ENCODE data around the gene ALDH3B2. TPM values are rescaled to one million over a fixed set of nuclear protein-coding genes. Genes with fewer than 3 reads are reported as not detected.

ALDH3B2 gene
- polyA plus RNA-seq, 1 of the 3 experiments (the other 2 are of a cell fraction), result not detected

DNA sequence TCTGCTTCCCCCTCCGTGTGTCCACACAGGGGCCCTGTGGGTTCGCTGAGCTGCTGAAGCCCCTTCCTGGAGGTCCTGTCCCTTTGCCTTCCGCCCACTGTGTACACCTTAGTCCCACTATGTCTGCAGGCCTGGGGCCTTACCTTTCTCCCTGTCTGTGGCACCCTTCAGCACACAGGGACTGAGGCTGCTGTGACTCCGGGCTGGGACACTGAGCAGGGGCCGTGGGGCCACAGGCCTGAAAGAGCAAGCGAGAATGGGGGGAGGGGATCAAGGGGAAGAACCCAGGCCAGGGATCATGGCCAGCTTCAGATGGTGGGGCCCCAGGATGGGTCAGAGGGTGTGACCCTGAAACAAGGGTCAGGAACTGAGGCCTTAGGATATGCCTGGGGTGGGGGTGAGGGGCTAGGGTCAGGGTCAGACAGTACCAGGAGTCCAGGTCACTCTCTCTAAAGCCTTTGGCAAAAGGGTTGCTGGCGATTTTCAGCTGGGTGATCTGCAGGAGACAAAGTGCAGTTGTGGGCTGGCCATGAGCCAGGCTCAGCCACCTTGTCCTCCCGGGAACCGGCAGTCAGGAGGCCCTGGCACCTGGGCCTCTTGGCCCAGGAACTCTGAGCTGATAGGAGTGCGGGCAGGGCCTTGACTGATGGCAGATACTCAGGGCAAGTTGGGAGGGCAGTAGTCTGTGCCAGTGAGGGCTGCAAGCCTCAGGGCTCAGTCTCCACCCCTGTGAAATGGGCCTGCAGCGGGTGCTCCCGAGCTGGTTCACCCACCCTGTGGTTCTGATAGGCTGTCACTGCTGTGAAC is 42.0 kb downstream of the ALDH3B2 start (continued):
- TF ChIP-seq YY1 (IDR thresholded peaks at IDR 0.05; ENCODE audit: low read depth) (no peak), NFIC (IDR thresholded peaks at IDR 0.05; ENCODE audit: borderline replicate concordance) (no peak), TCF12 (IDR thresholded peaks at IDR 0.05) (no peak), POLR2AphosphoS5 (IDR thresholded peaks at IDR 0.05; ENCODE audit: low read depth, low read length) (no peak), RCOR1 (IDR thresholded peaks at IDR 0.05; ENCODE audit: low read length) (no peak), JUND (IDR thresholded peaks at IDR 0.05) (no peak), FOSL2 (IDR thresholded peaks at IDR 0.05; ENCODE audit: borderline replicate concordance, low read depth) (no peak), FOXJ3 (CRISPR knock-in tag; IDR thresholded peaks at IDR 0.05) (no peak), MEF2A (IDR thresholded peaks at IDR 0.05; ENCODE audit: borderline replicate concordance, low read depth) (no peak)
- TF ChIP-seq, protein P1, sequence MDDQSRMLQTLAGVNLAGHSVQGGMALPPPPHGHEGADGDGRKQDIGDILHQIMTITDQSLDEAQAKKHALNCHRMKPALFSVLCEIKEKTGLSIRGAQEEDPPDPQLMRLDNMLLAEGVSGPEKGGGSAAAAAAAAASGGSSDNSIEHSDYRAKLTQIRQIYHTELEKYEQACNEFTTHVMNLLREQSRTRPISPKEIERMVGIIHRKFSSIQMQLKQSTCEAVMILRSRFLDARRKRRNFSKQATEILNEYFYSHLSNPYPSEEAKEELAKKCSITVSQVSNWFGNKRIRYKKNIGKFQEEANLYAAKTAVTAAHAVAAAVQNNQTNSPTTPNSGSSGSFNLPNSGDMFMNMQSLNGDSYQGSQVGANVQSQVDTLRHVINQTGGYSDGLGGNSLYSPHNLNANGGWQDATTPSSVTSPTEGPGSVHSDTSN (IDR thresholded peaks at IDR 0.05), result no peak

DNA sequence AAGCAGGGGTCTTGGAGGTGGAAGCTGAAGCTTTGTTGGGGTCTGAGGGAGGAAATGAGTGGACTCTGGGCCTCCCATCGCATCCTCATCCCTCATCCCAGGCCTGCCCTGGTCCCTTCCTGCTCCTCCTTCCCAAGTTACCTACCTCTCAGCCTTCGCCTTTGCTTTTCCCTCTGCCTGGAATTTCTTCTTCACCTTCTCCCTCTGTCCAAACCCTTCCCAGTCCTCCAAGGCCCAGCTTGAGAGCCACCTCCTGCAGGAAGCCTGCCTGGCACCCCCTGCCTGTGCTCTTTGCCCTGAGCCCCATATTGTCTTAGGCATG is 42.6 kb downstream of the ALDH3B2 start:
- no peak for DNase-seq
- Histone ChIP-seq H3K4me3 (ENCODE audit: low read depth in 2 of 2, low read length in 1 of 2) (no peak overlapping the region), H2AFZ (ENCODE audit: low read depth) (no peak overlapping the region), H3K9me2 (no peaks in the 10 kb centered on the region), H3K9me3 (no peaks in the 10 kb centered on the region), H3F3A (replicated peaks; ENCODE audit: insufficient read depth) (no peaks in the 10 kb centered on the region), H4K20me1 (ENCODE audit: insufficient read depth) (no peaks in the 10 kb centered on the region), H3K36me3 (replicated peaks in 1 of 2; ENCODE audit: control insufficient read depth in 1 of 2, insufficient read depth in 2 of 2, low read length in 1 of 2) (no peaks in the 10 kb centered on the region), H3K4me2 (no peak overlapping the region), H3K27ac (ENCODE audit: low read depth in 2 of 2, low read length in 1 of 2) (no peak overlapping the region), H3K9ac (no peak overlapping the region), H3K79me2 (ENCODE audit: insufficient read depth) (no peaks in the 10 kb centered on the region), H3K27me3 (ENCODE audit: insufficient read depth) (no peaks in the 10 kb centered on the region), H3K4me1 (ENCODE audit: control insufficient read depth in 1 of 2, insufficient read depth in 2 of 2, low read depth in 1 of 2, low read length in 1 of 2) (peaks cover 0 to 13% of the 10 kb centered on the region in 2 experiments; a peak in 1 of 4 replicates)
- no peak for TF ChIP-seq RXRA (IDR thresholded peaks at IDR 0.05; ENCODE audit: borderline replicate concordance, low read depth)
- no peak for TF ChIP-seq ELF1 (IDR thresholded peaks at IDR 0.05)
- TF ChIP-seq, protein P2, sequence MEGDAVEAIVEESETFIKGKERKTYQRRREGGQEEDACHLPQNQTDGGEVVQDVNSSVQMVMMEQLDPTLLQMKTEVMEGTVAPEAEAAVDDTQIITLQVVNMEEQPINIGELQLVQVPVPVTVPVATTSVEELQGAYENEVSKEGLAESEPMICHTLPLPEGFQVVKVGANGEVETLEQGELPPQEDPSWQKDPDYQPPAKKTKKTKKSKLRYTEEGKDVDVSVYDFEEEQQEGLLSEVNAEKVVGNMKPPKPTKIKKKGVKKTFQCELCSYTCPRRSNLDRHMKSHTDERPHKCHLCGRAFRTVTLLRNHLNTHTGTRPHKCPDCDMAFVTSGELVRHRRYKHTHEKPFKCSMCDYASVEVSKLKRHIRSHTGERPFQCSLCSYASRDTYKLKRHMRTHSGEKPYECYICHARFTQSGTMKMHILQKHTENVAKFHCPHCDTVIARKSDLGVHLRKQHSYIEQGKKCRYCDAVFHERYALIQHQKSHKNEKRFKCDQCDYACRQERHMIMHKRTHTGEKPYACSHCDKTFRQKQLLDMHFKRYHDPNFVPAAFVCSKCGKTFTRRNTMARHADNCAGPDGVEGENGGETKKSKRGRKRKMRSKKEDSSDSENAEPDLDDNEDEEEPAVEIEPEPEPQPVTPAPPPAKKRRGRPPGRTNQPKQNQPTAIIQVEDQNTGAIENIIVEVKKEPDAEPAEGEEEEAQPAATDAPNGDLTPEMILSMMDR (IDR thresholded peaks at IDR 0.05), result no peak
- no peak for TF ChIP-seq FOSL2 (IDR thresholded peaks at IDR 0.05; ENCODE audit: borderline replicate concordance, low read depth)
- no peak for TF ChIP-seq MXI1 (IDR thresholded peaks at IDR 0.05; ENCODE audit: low read depth, low read length)
- TF ChIP-seq SIN3A (IDR thresholded peaks at IDR 0.05; ENCODE audit: borderline replicate concordance, low read depth, low read length), result no peak
- TF ChIP-seq TAF1 (IDR thresholded peaks at IDR 0.05; ENCODE audit: borderline replicate concordance, low read depth, low read length), result no peak
- no peak for TF ChIP-seq SMC3 (IDR thresholded peaks at IDR 0.05; ENCODE audit: low read depth, low read length)
- no peak for TF ChIP-seq JUND (IDR thresholded peaks at IDR 0.05)
- TF ChIP-seq FOXJ3 (CRISPR knock-in tag; IDR thresholded peaks at IDR 0.05), result no peak
- TF ChIP-seq, protein P1 (IDR thresholded peaks at IDR 0.05), result no peak
- TF ChIP-seq EP300 (IDR thresholded peaks at IDR 0.05; ENCODE audit: borderline replicate concordance in 1 of 2, low read depth in 1 of 2, low read length in 1 of 2), result no peak
- ChIA-PET POLR2A (no interaction called here), CTCF (interaction anchor here (0.8 to 17.8 kb wide), 5 partner anchors 7 to 281 kb away, joined by 3 to 308 read pairs (median 14); partner anchors contain the start of genes ACY3 and TBX10)
- 100% methylated on average over 2 of the region's 2 CpGs for WGBS (ENCODE audit: low lambda C conversion rate)

Measured in SK-N-SH (cell line).